Measurements from ENCODE around the gene SCAND1.

DNA sequence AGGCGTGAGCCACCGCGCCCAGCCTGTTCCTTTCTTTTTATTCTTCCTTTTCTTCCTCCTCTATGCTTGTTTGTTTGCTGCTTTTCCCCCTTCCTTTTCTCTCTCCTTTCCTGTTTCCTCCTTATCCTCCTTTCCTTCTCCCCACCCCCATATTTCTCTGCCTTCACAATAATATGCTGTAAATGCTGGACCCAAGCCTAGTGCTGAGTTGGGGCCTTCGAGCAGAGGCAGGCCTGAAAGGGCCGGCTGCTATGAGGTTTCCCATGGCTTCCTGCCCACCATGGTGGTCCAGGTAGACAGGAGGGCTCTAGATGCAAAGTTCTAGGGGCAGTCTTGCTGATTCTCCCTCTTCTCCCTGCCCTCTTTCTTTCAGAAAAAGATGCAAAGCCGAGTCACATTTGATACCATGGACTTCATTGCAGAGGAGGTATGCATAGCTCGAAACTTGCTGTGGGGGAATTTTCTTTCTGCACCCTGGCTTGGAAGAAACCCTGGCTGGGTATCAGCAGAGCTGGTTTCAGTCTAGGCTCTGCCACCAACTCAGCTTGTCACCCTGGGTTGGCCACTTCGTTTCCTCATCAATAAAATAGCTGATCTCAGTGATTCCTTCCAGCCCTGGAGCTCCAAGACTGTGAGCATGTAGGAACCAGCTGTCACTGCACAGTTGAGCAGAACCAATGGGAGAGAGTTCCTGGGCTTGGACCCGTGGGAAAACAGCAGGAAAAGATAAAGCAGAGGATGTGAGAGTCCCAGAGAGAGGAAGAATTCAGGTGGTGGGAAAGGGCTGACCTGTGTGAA, 21.5 kb upstream of the SCAND1 start:
- TF ChIP-seq, protein P1, sequence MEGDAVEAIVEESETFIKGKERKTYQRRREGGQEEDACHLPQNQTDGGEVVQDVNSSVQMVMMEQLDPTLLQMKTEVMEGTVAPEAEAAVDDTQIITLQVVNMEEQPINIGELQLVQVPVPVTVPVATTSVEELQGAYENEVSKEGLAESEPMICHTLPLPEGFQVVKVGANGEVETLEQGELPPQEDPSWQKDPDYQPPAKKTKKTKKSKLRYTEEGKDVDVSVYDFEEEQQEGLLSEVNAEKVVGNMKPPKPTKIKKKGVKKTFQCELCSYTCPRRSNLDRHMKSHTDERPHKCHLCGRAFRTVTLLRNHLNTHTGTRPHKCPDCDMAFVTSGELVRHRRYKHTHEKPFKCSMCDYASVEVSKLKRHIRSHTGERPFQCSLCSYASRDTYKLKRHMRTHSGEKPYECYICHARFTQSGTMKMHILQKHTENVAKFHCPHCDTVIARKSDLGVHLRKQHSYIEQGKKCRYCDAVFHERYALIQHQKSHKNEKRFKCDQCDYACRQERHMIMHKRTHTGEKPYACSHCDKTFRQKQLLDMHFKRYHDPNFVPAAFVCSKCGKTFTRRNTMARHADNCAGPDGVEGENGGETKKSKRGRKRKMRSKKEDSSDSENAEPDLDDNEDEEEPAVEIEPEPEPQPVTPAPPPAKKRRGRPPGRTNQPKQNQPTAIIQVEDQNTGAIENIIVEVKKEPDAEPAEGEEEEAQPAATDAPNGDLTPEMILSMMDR (conservative IDR thresholded peaks at IDR 0.05; ENCODE audit: low read depth, low read length), result no peak
- TF ChIP-seq EZH2 (IDR thresholded peaks at IDR 0.05; ENCODE audit: borderline replicate concordance, low read depth, low read length, poor library complexity, severe bottlenecking), result no peak

Measured in A673 (cell line).